Chondrocyte (in vitro differentiated cells): Measurements from ENCODE around the gene LIME1. TPM values are rescaled to one million over a fixed set of nuclear protein-coding genes. Genes with fewer than 3 reads are reported as not detected.

Experiments
- DNase-seq: peaks from one replicate; pipeline ENCODE4 v3.0.0; 2021; ENCODE audit warnings: mixed read lengths, low spot score
- H3K27ac Mint-ChIP-seq: one replicate; pipeline ENCODE4 v1.8.0; 2021; ENCODE audit warnings: mild to moderate bottlenecking, moderate library complexity, mixed read lengths; ENCODE audit not compliant: unreplicated experiment
- H3K27me3 Mint-ChIP-seq: 2 replicates; pipeline ENCODE4 v1.8.0; 2021; ENCODE audit warnings: low read depth, mixed read lengths
- H3K36me3 Mint-ChIP-seq: 2 replicates; pipeline ENCODE4 v1.8.0; 2021; ENCODE audit warnings: low read depth, mixed read lengths
- H3K4me1 Mint-ChIP-seq: 2 replicates; pipeline ENCODE4 v1.8.0; 2021; ENCODE audit warnings: low read depth, mild to moderate bottlenecking, mixed read lengths
- H3K4me3 Mint-ChIP-seq: one replicate; pipeline ENCODE4 v1.8.0; 2021; ENCODE audit warnings: mild to moderate bottlenecking, moderate library complexity, mixed read lengths; ENCODE audit not compliant: unreplicated experiment
- H3K9me3 Mint-ChIP-seq: 2 replicates; pipeline ENCODE4 v1.8.0; 2021; ENCODE audit warnings: low read depth, mixed read lengths
- CTCF ChIP-seq: fragments of 200-600 bp; sonication (generic); IDR thresholded peaks from 2 replicates; pipeline ENCODE4 v1.5.0; 2021; ENCODE audit warnings: antibody characterized with exemption, mild to moderate bottlenecking, moderate library complexity
- total RNA-seq: library from RNA; stranded (reverse); gene quantifications from 3 replicates; pipeline ENCODE4 v1.2.1, GENCODE V29; 2021

The LIME1 gene
- total RNA-seq, 1 donor from 2014 or later = 6.8 TPM

- Mint-ChIP-seq H3K9me3 (no peaks in the 10 kb centered on the region), H3K4me3 (no peak overlapping the region), H3K27ac (peak overlapping the region; percentile 87), H3K4me1 (peaks cover 28% of the 10 kb centered on the region), H3K36me3 (no peaks in the 10 kb centered on the region), H3K27me3 (no peaks in the 10 kb centered on the region)
- TF ChIP-seq CTCF = no peak
- DNase-seq = peak; percentile 90
Measured at GRCh38 chr20:63699466-63700198, 36.8 kb upstream of the LIME1 start.

DNA sequence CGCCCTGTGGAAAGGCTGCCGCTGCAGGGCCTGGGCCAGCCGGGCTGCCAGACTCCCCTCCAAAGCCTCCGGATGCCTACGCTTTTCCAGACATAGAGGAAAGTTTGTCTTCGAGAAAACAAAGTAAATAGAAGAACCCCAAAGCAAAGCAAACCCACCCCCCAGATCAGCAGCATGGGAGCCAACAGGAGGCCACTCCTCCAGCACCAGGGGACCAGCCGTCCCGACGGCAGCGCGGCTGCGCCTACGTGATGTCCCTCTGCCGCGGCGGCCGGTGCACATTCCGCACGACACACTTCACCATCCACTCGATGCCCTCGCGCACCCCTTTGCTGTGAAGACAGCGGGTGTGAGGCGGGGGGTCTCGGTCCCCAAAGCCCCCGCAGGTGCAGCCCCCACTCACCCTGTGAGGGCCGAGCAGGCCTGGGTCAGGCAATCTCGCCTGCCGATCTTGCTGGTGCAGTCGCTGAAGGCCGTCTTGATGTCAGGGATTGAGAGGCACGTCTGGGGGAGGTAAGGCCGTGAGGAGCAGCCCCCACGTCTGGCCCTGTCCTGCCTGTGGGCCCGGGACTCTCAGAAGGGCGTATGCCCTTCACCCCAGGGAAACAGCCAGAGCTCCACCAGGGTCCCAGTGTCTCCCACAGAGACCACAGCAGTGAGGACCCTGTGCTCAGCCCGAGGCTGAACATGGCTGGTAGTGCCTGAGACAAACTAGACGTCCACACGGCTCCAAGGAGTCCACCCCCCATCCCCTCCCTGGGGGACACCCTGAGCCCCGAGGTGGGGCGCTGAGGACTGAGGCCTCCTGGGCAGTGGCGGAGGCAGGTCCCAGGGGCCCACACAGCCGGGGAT lies 36.0 kb upstream of the LIME1 start:
- Mint-ChIP-seq H3K9me3 (no peaks in the 10 kb centered on the region), H3K36me3 (peaks cover 3% of the 10 kb centered on the region), H3K27me3 (no peaks in the 10 kb centered on the region), H3K4me3 (no peak overlapping the region), H3K27ac (peak overlapping the region; percentile 22), H3K4me1 (peaks cover 28% of the 10 kb centered on the region)
- TF ChIP-seq CTCF = no peak
- DNase-seq = peak; percentile 91

DNA sequence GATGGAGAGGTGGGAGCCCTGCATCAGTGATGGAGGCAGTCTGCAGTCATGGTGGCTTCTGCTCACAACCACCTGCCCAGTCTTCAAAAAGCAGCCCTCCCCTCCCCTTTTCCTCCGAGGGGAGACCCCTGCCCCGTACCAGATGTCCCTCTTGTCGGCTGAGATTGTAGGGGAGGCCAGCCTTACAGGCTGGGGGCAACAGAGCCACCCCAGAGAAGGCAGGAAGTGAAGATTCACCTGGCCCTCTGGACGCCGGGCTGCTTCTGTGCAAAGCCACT lies 35.5 kb upstream of the LIME1 start:
- Mint-ChIP-seq H3K4me3 (no peak overlapping the region), H3K4me1 (peaks cover 29% of the 10 kb centered on the region), H3K9me3 (no peaks in the 10 kb centered on the region), H3K36me3 (peaks cover 5% of the 10 kb centered on the region), H3K27me3 (no peaks in the 10 kb centered on the region), H3K27ac (no peak overlapping the region)
- peak; percentile 72 for DNase-seq
- no peak for TF ChIP-seq CTCF

GRCh38 chr20:63701329-63702035 lies 35.0 kb upstream of the LIME1 start:
- H3K4me3 Mint-ChIP-seq = no peak overlapping the region
- H3K27me3 Mint-ChIP-seq = no peaks in the 10 kb centered on the region
- H3K4me1 Mint-ChIP-seq = peaks cover 34% of the 10 kb centered on the region
- peak; percentile 83 for DNase-seq
- H3K27ac Mint-ChIP-seq = no peak overlapping the region
- TF ChIP-seq CTCF = no peak
- no peaks in the 10 kb centered on the region for H3K9me3 Mint-ChIP-seq
- peaks cover 5% of the 10 kb centered on the region for H3K36me3 Mint-ChIP-seq

DNA sequence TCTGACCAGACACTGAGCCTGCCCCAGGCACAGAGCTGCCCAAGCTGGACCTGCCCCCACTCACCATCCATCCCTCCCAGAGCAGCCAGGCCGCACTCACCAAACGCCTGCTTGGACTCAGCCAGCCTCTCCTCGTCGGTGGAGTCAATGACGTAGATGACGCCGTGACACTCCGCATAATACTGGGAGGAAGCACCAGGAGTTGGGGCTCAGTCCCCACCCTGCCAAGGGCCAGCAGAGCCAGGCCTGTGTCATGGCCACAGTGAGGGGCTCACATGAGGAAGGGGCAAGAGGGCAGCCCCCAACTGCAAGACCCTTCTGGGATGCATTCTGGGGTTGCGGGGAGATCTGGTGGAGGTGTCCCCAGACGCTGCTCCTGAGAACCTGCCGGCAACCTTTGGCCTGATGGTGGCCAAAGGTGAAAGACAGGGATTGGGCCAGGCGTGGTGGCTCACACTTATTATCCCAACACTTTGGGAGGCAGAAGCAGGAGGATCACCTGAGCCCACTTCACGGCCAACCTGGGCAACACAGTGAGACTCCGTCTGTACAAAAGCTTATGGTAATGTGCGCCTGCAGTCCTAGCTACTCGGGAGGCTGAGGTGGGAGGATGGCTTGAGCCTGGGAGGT lies 34.3 kb upstream of the LIME1 start:
- DNase-seq = peak; percentile 74
- no peaks in the 10 kb centered on the region for H3K9me3 Mint-ChIP-seq
- TF ChIP-seq CTCF = no peak
- no peaks in the 10 kb centered on the region for H3K27me3 Mint-ChIP-seq
- no peak overlapping the region for H3K4me3 Mint-ChIP-seq
- H3K36me3 Mint-ChIP-seq = peaks cover 6% of the 10 kb centered on the region
- H3K27ac Mint-ChIP-seq = no peak overlapping the region
- peaks cover 39% of the 10 kb centered on the region for H3K4me1 Mint-ChIP-seq
